ENCODE measurements around the gene PLXNA1.

The PLXNA1 gene

GRCh38 chr3:127025456-127025855 is 42.5 kb downstream of the PLXNA1 start:
- no peak for TF ChIP-seq CTCF (conservative IDR thresholded peaks at IDR 0.05)
- no peak overlapping the region for H3K27ac ChIP-seq

- no peak for TF ChIP-seq CTCF (conservative IDR thresholded peaks at IDR 0.05)
- no peak overlapping the region for H3K27ac ChIP-seq
Observed at GRCh38 chr3:127026036-127026435, 43.1 kb downstream of the PLXNA1 start.

- H3K27ac ChIP-seq = no peak overlapping the region
- TF ChIP-seq CTCF (conservative IDR thresholded peaks at IDR 0.05) = no peak
Observed at GRCh38 chr3:127026661-127027060, 43.7 kb downstream of the PLXNA1 start.

- H3K27ac ChIP-seq = no peak overlapping the region
- TF ChIP-seq CTCF (conservative IDR thresholded peaks at IDR 0.05) = no peak
Observed at GRCh38 chr3:127027061-127027735, 44.3 kb downstream of the PLXNA1 start.

- no peak overlapping the region for H3K27ac ChIP-seq
- no peak for TF ChIP-seq CTCF (conservative IDR thresholded peaks at IDR 0.05)
Observed at GRCh38 chr3:127027811-127028548, 45.1 kb downstream of the PLXNA1 start.

GRCh38 chr3:127028781-127029657 is 46.1 kb downstream of the PLXNA1 start:
- no peak overlapping the region for H3K27ac ChIP-seq
- TF ChIP-seq CTCF (conservative IDR thresholded peaks at IDR 0.05) = no peak

Measured in VCaP (cell line).